ENCODE measurements around the gene U2AF2.

The U2AF2 gene

DNA sequence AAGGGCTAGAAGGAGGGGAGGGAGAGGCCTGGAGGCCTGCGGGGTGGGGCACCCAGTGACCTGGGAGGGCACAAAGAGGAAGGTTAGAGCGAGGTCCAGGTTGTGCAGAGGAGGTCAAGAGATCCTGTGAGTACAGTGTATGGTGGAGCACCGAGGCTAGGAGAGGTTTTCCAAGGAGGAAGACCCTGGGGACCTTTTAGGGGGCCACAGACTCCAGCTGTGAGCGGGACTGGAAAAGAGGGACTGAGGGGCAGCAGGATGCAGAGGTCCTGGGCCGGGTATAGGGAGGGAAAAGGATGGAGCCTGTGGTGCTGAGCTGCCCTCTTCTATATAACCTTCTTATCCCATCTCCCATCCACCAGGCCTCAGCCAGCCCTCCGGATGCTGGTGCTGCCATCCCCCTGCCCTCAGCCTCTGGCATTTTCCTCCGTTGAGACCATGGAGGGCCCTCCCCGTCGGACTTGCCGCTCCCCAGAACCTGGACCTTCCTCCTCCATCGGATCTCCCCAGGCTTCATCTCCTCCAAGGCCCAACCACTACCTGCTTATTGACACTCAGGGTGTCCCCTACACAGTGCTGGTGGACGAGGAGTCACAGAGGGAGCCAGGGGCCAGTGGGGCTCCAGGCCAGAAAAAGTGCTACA lies 10.5 kb upstream of the U2AF2 start:
- no peak for DNase-seq

DNA sequence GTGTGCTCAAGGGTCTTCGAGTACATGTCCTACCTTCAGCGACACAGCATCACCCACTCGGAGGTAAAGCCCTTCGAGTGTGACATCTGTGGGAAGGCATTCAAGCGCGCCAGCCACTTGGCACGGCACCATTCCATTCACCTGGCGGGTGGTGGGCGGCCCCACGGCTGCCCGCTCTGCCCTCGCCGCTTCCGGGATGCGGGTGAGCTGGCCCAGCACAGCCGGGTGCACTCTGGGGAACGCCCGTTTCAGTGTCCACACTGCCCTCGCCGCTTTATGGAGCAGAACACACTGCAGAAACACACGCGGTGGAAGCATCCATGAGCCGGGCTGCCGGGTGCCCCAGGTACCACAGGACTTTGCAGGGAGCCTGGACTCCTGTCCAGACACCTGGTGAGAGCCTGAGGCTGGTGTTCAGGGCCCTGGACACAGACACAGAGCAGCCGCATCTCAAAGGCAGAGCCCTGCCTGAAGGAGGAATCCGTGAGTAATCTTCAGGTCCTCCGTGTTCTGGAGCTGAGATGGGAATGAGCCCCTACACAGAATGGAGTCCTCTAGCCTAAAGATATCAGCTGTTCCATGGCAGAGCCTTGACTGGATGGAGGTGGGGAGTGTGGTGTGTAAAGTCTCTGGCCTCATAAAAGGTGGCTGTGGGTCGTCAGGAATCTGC lies 9.9 kb upstream of the U2AF2 start:
- DNase-seq, result no peak

DNA sequence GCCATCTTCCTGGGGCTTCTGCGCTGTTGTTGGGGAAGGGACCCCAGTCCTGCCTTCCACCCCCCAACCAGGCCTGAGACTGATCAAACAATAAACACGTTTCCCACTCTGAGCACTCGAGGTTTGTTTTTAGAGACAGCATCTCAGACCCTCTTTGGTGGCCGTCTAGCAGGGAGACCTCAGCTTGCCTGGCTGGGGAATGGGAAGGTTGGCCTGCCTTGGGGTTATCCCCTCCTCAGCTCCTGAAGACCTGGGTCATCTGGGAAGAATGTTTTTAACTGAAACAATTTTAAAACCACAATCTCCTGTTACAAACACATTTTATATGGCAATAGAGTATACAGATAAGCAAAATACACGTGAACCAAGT lies 9.3 kb upstream of the U2AF2 start:
- DNase-seq, result no peak

DNA sequence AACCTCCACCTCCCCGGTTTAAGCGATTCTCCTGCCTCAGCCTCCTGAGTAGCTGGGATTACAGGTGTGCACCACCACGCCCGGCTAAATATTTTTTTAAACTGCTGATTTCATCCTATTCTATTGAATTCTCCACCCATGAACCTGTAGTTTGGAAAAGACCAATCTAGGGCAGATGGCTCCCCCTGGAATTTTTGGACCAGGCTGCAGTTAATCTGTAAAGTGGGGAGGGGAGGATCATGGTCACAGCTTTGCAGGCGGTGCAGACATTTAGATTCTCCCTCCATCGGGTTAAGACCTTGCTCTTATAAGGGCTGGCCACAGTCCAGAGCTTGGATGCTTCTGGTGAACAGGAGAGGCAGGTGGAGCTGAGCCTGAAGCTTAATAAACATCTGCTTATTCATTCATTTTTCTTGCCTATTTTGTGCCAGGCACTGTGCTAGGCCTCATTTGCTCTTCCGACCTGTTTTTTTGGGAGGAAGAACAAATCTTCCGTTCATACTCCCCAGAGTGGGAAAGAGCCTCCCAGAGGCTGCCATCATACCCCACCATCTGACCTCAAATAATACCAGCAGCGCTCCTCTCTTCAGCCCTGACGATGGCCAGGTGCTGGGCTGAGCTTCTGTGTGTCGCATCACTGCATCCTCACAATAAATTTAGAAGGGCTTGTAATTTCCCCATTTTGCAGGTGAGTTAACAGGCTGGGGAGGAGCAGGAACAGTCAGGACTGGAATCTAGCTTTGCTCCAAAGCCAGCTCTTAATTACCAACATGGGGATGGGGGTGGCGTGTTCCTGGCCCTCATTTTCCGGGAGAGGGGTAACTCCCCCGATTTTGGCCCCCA lies 7.7 kb upstream of the U2AF2 start:
- DNase-seq, result no peak

DNA sequence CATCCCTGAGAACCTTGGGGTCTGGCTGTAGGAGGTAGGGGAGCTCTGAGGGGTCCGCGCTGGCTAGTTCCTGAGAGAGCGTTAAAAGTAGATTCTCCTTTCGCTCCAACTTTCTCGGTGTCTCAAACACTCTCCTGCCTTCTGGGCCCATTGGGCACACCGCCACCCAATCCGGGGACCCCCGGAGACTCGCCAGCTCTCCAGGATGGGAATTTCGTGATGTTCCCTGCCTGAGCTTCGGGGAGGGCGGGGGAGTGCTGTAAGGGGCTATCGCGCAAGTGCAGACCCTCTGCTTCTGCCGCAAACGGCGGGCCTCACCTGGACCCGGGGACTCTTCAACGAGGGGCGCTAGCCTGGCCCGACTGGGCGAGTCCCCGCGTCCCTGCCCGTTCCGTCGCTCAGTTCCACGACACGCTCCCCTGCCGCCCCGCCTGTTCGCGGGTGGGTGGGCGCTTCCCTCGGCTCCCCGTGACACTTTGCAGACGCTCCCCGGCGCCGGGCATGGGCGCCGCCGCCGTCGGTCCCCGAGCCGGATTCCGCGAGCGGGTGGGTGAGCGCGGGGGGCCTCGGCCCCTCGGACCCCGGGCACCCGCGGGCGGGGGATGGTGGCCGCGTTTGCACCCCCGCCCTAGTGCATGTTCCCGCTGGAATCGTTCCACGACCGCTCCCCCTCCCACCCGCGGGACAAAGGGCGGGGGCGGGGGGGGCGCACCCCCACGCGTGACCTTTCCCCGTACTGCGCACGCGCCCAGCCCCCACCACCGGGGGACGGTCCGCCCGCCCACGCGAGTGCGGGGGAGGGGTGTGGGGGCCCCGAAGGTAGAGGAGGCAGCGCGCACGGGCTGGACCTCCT lies 6.9 kb upstream of the U2AF2 start, which contains the start of gene CCDC106:
CCDC106 (plus strand) TSS at position 481 of the 853 bp plus-strand sequence. CDS start 835 bp downstream, outside the sequence.
- DNase-seq, result no peak

DNA sequence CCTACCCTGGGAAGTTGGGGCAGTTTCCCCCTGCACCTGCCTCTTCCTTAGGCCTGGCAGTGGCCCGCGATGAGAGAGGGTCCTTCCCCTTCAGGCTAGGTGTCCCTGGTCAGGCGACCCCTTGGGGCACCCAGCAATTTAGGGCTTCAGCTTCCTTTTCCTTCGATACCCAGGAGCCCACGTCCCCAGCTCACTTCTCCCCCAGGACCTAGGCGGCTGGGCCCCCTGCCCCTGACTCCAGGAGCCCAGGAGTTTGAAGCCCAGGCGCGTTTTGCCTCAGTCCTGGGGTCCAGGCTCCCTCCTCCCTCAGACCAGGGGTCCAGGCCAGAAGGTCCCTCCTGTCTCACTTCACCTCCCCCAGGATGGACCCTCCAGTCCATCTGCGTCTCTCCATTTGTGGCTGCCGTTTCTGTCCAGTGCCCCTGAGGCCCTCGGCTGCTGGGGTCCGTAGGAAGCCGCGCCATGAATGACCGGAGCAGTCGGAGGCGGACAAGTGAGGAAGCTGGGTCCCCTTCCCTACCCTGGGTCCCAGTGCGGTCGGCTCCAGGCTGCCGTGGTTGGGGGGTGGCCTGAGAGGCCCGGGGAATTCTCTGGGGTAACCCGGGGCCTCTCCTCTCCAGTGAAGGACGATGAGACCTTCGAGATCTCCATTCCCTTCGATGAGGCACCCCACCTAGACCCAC lies 6.1 kb upstream of the U2AF2 start:
- DNase-seq, result no peak

DNA sequence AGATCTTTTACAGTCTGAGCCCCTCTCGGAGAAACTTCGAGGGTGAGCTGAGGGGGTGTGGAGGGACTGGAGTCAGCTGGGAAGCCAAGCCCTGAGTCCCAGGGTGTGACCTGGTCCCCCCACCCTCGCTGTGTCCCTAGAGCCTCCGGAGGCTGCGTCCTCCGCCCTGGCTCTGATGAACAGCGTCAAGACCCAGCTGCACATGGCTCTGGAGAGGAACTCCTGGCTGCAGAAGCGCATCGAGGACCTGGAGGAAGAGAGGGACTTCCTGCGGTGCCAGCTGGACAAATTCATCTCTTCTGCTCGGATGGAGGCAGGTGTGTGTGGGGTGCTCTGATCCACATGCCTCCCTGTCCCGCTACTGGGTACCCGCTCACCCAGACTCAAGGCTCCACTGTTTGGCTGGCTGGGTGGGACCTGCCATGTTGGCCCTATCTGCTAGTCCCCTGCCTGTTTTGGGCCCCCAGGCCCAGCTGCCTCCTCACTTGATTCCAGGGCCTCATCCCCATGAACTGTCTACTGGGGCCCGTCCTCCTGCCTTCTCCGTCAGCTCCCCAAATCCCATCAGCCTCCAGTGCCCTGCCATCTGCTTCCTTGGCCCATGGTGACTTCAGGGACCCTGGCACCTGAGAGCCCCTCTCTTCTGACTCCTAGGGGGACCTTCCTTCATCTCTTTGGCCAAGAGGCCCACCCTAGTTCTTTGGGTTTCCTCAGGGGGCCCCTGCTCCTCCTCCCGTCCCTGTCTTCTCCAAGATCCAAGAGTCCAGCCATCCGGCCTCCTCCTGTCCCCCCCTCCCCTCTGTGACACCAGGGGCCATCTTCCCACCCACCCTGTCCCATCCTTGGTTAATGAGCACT lies 5.3 kb upstream of the U2AF2 start:
- DNase-seq, result no peak

DNA sequence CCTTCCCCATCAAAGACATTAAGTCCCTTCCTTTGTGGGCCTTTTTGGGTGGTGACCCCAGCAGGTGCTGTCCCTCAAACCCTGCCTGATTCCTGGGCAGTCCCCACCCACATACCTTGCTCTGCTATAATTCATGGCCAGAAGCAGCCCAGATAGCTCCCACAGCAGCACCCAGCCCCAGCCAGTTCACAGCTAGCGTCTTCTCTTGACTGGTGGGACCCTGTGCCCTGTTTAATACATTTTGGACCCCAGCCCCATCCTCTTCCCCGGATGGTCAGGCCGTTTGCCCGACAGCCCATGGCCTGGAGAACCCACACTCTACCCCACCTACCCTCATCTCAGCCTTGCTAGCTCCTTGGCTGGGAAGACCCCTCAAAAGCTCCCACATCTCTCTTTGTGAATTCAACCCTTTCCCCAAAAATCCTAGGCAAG lies 4.7 kb upstream of the U2AF2 start:
- DNase-seq, result no peak

DNA sequence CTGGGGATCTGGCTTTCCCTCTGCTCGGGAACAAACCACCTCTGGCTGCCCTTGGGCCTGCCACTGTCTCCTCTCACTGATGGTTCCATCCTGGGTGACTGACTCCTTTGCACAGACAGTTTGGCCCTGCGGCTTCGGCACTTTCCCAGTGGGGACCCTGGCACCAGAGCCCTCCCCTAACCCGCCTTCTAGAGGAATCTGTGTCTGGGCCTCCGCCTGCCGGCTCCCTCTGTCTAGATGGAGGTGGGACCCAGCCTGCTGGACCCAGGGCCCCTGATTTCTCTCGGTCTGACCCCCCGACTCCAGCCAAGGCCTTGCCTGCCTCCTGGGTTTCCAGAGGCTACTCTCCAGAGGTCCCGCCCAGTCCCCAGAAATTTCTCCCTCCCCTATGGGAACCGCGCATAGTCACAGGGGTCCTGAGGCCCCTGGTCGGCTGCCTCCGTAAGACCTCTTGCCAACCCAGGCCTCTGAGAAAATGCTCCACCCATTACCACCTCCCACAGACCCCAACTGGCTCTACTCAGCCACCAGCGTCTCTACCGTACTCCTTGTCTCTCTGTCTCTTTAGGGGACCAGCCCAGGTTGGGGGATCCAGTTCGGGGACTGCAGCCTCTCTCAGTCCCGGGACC lies 4.1 kb upstream of the U2AF2 start:
- DNase-seq, result no peak

DNA sequence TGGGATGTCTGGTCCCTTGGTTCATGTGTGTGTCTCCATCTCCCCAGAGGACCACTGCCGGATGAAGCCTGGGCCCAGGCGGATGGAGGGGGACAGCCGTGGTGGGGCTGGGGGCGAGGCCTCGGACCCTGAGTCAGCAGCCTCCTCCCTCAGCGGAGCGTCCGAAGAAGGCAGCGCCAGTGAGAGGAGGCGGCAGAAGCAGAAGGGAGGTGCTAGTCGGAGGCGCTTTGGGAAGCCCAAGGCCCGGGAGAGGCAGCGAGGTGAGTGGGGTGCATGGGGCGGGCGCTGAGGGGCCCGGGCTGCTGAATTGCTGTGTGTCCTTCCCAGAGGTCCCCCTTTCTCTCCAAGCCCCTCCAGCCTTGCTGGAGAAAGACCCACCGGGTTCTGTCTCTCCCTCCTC lies 3.6 kb upstream of the U2AF2 start:
- no peak for DNase-seq

DNA sequence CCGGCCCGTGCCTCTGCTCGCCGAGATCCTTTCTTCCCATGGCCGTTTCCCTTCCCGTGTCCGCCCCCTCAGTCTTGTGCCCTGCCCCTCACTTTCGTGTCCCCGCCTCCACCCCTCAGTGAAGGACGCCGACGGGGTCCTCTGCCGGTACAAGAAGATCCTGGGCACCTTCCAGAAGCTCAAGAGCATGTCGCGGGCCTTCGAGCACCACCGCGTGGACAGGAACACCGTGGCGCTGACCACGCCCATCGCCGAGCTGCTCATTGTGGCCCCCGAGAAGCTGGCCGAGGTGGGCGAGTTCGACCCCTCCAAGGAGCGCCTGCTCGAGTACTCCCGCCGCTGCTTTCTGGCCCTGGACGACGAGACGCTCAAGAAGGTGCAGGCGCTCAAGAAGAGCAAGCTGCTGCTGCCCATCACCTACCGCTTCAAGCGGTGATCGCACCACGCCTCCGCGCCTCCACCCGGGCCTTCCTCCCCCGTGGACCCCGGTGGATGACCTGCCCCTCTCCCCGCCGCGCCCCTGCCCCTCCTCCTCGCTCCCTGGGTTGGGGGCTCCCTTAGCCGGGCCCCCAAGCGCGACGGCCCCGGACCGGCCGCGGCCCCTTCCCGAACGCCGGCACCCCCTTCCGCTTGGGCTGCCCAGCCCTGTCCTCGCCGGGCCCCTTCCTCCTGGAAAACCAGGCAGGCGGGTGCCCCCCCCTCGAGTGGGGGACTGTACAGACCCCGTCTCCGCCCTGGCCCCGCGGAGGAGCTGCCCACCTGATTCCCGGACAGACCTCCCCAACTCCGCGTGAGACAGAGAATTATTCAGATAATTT lies 2.3 kb upstream of the U2AF2 start:
- no peak for DNase-seq

DNA sequence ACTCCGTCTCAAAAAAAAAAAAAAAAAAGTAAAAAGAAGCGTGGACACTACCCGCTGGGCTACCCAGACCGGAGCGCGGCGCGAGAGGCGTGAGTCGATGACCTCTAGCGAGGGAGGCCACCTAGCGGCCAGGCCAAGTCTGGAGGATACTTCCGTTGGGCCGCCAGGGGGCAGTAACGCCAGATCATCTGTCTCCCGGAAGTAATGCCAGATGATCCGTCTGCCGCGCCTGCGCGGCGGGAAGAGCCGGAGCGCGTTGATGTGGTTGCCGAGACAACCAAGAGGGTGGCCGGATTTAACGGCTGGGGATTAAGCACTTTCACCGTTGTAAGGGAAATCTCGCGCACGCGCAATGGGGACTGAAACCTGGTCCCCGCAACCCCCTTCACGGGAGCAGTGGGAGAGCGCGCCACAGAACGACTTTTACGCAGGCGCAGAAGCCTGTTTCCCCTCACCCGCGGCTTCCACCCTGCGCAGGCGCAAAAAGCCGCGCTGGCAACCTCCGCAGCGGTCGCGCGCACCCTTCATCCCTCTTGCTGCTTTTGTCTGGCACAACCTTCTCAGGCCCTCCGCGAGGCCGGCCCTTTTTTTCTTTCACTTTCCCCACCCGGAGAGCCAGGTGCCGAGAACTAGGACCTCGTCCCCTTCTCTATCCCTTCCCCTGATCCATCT lies 1.0 kb upstream of the U2AF2 start:
- DNase-seq, result peak; percentile 98

DNA sequence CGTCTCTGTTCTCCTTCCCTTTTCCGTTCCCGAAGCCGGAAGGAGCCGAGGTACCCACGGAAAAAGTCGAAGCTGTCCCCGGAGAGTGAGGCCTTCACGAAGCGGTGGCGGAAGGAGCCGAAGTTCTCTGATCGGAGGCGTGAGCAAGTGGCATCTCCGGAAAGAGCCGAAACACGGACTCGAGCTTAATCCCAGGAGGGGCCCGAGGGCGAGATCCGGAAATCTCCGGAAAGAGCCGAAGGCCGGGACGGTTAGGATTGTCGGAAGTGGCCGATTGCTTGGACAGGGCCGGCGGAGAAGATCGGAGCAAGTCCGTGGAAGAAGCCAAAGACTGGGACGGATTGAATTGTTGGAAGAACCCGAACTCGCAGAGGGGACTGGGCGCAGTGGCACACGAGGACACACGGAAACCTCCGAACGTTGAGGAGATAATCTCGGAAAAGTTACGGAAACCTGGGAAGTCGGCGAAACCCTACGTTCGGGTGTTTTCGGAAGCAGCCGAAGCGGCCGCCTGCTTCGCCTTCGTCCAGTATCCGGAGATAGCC lies 440 bp upstream of the U2AF2 start:
- peak; percentile 98 for DNase-seq

DNA sequence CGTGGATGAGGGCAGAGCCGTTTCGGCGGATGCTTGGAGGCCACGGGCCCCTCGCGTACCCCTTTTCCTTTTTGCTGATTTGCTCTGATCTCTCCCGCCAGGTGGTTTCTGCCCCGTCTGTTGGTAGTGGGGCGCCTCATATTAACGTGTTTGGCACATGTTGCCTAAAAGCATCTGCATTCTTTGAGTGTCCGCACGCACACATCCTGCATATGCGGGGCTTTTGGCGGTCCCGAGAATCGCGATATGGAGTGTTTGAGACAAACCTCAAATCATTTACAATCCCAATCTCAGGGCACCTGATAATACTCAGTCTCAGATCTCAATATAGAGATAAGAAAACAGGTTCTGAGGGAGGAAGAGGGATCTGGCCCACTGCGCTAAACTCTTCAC lies 809 bp downstream of the U2AF2 start:
- no peak for DNase-seq

DNA sequence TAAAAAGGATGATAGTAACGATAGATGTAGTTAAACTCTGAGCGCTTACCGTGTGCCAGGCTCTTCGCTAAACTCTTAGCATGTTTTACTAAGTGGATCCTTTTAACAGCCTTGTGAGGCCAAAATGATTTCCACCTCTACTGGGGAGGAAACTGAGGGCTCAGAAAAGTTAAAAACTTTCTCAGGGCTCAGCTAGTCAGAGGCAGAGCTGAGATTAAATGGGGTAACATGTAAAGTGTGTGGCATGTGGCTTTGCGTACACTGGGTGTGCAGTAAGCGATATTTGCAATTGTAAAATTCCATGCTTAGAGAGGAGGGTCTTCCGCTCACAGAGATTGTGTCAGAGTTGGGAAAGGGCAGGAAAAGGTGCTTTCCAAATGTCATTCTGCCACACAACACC lies 1.7 kb downstream of the U2AF2 start:
- DNase-seq, result no peak

DNA sequence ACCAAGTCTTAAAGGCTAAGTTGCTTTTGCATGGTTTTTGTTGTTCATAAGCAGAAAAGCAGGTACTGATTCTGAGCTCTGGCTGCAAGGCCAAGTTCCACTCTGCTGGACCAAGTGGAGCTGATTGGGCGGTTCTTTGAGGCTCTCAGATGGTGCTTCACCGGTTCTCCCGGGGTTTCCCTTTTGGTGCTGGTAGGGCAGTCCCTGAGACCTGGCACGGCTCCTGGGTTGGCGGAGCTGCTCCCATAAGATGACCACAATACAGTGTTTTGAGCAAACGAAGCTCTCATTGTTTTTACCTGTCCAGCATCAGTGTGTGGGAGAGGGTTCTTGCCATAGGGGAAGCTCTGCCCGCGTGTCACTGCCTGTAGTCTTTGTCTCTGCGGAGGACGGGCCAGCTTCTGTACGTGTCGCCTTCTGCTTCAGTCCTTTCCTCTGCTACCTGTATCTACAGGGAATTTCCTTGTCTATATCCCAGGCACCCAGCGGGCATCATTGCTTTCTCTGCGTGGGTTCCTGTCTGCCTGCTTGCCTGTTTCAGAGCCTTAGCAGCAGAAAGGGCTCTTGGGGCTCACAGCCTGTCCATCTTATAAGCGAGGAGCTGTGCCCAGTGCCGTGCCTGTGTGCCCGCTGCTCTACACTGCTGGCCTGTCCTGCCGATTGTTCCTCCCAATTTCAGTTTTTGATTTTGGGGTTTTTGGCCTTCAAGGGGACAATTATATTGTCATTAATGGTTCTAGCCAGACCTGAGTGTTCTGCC lies 2.3 kb downstream of the U2AF2 start:
- no peak for DNase-seq

DNA sequence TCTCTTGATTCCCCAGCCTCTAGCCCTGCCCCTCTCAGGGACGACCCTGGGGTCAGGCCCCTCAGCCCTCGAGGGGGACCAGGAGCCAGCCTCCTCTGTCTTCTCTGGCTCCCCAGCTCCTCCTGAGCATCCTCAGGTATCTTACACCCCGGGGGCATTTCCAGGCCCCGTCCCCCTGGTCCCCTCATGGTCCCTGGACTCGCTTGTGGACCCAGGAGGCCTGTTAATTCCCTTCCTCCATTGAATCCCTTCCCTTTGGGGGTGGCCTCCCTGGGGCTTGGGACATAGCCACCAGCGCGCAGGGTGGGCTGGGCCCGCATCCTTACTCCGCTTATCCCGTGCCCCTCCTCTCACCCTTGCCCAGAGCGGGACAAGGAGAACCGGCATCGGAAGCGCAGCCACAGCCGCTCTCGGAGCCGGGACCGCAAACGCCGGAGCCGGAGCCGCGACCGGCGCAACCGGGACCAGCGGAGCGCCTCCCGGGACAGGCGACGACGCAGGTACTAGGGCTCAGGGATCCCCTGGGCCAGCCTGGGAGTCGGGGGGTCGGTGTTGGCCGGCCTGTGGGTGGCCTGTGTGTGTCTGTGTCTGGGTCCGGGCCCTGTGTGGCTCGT lies 4.1 kb downstream of the U2AF2 start:
- no peak for DNase-seq

DNA sequence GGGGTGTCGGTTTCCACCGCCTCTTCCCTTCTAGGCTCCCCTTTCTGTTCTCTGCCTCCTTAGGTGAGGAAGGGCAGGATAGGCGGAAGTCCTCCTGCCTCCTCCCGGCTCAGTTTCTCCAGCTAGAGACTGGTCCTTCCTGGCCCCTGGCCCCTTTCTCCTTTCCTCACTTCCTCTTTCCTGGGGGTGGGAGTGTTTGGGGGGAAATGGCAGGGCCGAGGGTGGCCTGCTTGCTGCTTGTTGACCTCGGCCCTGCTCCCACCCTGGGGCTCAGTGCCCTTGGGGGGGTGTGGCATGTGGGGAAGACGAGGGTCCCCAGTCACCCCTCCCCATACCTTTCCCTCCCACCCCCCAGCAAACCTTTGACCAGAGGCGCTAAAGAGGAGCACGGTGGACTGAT lies 5.0 kb downstream of the U2AF2 start:
- no peak for DNase-seq
